ENCODE measurements around the gene MDN1.

The MDN1 gene

DNA sequence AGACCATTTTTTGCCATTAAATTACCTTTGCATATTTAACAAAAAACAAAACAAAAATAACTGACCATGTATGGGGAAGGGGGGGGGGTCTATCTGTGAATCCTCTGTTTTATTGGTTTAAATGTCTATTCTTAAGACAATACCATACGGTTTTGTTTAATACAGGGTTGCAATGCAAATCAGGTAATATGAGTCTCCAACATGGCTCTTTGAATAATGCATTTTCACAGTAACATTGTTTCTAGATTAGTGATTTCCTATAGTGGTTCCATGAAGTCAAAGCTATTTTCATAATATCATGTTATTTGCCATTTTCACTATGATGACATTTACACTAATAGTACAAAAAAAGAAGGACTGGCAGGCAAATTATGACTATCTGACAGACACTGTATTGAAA lies 116.3 kb downstream of the MDN1 start:
- in situ Hi-C loops (cut with MboI; ENCODE audit: low sequenced_read_pairs) = no loop called here

DNA sequence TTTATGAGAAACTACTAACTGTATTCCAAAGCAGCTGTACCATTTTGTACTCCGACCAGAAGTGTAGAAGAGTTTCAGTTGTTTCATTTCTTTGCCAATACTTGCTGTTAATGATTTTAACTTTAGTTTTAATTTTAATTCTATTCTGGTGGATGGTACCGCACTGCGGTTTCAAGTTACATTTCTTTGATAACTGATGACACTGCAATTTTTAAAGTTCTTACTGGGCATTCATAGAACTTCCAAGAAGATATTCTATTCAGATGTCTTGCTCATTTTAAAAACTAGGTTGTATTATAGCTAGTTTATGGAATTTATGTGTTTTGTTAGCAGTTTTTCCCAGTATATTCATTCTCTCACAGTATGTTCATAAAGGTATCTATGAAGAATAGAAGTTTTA lies 117.2 kb downstream of the MDN1 start:
- in situ Hi-C loops (cut with MboI; ENCODE audit: low sequenced_read_pairs) = no loop called here

DNA sequence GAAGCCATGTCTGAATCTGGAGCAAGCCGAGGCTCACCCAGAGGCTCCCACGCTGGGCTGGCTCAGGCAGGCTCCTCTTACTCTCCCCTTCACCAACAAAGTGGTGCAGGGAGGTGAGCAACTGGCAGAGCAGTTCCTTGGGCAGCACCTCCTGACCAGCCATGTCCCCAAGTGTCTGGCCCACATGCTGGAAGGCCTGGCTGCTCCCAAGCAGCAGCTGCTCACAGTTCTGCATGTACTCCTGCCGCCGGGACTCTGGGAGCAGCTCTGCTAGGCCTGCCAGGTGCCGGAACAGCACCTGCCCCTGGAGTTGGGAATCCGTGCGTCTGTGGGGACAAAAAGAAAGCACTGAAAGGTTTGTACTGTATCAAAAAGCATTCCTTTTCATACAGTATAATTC lies 123.9 kb downstream of the MDN1 start:
- in situ Hi-C loops (cut with MboI; ENCODE audit: low sequenced_read_pairs) = no loop called here

DNA sequence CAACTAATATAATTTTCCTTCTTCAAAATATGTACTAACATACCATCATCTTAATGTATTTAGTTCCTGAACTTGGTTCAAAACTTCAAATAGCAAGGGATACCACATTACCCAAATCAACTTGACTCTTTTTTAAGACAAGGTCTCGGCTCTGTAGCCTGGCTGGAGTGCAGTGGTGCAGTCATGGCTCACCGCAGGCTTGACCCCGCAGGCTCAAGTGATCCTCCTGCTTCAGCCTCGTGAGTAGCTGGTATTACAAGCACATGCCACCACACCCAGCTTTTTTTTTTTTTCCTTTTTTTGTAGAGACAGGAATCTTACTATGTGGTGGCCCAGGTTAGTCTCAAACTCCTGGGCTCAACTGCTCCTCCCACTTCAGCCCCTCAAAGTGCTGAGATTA lies 125.2 kb downstream of the MDN1 start:
- in situ Hi-C loops (cut with MboI; ENCODE audit: low sequenced_read_pairs) = no loop called here

DNA sequence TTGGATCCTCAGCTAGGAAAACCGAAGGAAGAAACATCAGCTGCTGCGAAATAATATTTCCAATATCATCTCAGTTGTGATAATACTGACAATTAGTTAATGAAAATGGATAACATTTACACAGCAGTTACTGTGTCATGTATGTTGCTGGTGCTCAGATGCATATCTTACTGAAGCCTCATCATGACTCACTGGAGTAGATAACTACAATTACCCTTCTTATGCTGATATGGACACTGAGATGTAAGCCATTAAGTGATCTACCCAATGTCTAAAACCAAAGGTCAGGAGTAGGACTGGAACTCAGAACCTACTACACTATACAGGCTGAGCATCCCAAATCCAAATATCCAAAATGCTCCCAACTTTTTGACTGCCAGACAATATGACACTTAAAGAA lies 126.4 kb downstream of the MDN1 start:
- in situ Hi-C loops (cut with MboI; ENCODE audit: low sequenced_read_pairs) = no loop called here

DNA sequence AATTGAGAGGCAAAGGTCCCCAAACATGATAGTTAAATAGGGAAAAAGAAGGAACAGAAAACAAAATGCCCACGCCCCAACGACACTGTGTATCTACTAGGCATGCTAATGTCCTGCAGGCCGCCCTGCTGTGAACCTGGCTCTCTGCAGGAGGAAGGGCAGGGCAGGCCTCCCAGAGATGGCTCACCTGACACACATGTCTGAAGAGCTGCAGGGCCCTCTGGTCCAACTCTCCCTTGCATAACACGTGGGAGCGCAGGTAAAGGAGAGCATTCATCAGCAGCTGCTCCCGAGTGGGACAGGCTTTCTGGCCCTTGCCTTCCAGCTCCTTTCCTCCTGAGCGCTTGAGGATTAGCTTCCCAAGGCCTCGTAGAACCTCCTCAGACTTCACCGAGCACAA lies 127.3 kb downstream of the MDN1 start:
- in situ Hi-C loops (cut with MboI; ENCODE audit: low sequenced_read_pairs) = no loop called here

DNA sequence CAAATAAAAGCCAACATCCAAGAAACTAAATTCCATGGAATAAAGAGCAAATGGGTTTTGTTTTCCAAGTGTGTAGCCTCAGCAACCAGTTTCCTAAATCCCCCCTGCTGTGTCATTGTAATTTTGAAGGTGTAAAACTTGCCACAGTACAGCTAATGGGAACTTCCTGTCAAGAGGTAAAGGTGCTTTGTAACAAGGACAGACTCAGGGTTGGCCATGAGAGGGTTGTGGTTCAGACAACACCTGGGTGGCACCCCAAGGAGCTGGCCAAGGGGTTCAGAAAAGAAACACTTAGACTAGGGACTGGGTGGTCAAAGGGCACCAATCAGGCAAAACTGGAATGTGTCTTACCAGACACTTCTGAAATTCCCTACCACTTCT lies 128.7 kb downstream of the MDN1 start:
- in situ Hi-C loops (cut with MboI; ENCODE audit: low sequenced_read_pairs) = no loop called here

DNA sequence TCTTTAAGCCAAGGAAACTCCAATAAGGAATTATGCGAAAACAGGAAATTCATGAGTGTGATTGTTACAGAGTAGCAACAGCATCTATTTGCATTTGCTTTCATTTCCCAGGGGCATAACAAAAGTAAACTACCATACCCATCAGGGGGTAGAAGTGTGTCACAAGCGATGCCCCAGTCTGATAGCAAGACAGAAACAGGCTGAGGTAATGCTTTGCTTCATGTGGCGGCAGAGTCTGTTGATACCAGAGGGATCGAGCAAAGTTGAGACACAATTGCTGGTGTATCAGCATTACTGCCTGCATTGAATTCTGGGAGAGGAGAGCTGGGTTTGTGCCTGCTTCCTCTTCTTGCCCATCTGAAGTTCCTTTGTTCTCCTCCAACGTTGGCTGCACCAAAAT lies 129.9 kb downstream of the MDN1 start:
- in situ Hi-C loops (cut with MboI; ENCODE audit: low sequenced_read_pairs) = no loop called here

DNA sequence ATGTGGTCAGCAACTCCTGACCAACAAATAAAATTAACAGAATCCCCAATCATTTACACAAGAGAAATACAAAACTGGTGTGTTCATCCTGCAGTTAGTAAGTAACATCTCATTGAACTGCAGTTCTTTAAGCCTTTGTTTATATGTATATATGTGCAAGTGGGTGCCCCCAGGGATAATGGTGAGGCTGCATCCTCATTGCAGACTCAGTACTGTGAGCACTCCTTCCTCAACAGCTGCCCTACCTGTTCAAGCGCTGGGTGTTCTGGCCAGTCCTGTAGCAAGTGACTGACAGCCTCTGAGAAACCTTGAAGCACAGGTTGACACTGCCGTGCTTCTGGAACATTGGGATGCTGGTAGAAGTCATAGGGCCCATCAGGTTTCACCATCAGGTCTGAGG lies 131.3 kb downstream of the MDN1 start:
- in situ Hi-C loops (cut with MboI; ENCODE audit: low sequenced_read_pairs) = no loop called here

DNA sequence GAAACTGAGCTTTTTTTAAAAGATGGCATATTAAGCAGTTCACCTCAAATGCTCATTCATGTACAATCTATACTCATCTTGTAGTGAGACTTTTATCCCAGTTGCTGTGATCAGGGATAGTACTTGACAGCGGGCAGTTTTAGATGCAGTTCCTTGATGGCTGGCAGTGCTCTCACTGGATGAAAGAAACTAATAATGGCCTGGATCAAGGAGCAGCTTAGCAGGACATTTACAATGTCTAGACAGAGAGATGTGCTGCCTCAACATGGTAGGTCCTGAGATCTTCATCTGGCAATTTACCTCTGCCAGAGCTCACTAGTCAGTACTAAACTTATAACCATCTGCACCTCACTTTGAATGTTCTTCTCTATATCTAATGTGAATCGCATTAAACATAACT lies 134.3 kb downstream of the MDN1 start:
- in situ Hi-C loops (cut with MboI; ENCODE audit: low sequenced_read_pairs) = no loop called here

DNA sequence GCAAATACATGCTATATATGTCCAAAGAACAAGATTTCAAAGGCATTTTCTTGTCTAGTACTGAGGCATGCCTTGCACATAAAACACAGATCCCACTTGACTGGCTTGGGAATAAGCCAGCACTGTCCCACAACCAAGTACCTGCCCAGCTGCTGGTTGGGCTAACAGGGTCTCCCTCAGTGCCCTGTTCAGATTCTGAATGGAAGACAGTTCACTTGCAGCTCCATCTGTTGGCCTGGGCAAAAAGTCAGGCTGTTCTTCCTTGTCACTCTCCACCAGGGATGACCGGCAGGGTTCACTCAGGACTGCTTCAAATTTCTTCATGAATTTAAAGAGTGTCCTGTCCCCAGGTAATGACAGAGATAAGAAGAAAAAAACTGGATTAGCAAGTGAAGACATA lies 136.6 kb downstream of the MDN1 start:
- in situ Hi-C loops (cut with MboI; ENCODE audit: low sequenced_read_pairs) = no loop called here

DNA sequence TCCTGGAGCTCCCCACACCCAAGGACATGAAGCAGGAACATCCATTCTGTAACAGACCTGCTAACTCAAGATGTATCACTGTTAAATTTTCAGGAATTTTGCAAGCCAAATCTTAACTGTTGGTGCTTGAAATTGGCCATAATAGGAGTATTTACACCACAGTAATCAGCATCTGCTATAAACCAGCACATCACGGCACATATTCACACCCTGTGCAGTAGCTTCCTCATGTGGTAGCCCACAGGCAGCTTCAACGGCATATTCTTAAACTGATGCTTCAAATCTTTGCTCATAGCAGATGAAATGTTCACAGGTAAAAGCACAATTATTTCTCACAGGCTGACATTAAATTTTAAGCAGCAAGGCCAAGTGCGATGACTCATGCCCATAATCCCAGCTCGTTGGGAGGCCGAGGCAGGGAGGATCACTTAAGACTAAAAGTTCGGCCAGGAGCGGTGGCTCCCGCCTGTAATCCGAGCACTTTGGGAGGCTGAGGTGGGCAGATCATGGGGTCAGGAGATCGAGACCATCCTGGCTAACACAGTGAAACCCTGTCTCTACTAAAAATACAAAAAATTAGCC lies 137.5 kb downstream of the MDN1 start:
- in situ Hi-C loops (cut with MboI; ENCODE audit: low sequenced_read_pairs) = no loop called here

DNA sequence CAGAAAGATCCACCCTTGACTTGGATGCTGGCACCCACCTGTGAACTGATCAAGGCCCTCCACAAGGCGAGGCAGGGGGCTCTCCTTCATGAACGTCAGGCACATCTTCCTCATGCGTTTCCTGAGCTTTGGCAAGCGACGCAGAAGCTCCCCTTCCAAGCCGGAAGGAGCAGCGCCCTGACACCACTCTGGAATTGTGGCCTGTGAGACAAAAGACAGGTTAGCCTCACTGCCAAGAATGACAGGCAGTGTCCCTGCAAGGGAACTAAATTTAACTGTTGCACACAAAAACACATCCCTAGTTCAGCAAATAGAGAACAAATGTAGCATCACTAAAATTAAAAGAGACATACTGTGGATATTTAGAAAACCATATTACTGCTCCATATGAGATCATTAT lies 139.0 kb downstream of the MDN1 start:
- in situ Hi-C loops (cut with MboI; ENCODE audit: low sequenced_read_pairs) = no loop called here

DNA sequence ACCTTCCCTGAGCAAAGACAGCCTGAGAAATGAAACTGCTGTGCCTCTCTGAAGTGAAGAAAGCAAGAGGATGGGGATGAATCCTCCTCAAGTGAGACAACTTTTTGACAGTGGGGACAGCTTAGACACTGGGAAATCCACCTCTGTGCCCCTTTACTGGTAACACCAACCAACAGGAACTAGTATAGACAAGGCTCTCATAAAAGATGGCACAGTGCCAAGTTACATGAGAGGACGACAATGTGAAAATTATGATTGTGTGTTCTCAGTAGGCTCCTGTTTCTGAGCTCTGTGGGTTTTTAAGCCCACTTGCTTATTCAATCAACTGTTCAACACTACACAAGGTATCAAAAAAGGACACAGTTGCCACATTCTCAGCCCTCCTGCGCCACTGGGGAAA lies 139.4 kb downstream of the MDN1 start:
- in situ Hi-C loops (cut with MboI; ENCODE audit: low sequenced_read_pairs) = no loop called here

DNA sequence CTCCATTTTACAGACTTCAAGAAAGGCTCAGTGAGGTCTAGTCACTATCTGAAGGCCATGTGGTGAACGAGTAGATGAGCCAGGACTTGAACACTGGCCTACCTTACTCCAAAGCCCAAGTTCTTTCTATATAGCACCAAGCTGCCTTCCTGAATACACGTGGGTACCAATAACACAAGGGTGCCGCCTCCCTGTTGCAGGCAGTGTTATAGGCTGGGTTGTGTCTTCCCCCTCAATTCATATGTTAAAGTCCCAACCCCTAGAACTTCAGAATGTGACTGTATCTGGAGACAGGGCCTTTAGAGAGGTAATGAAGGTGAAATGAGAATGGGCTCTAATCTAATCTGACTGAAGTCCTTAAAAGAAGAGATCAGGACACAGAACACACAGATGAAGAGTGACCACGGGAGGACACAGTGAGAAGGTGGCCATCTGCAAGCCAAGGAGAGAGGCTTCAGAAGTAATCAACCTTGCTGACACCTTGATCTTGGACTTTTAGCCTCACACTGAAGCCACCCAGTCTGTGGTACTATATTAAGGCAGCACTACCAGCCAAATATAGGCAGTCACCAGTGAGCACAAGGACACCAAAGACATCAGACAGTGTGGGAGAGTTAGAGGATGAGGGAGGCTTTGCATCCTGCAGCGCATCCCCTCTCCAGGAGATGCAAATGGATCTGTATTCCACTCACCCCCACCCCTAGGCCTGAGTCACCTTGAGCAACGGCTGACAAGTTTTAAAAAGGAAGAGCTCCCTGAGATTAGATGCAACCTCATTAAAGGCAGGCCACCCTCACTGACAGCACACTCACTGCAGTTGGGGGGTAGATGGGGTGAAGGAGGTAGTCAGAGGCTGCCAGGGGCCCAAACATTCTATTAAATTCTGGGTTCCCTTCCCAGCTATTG lies 140.1 kb downstream of the MDN1 start:
- in situ Hi-C loops (cut with MboI; ENCODE audit: low sequenced_read_pairs) = no loop called here

DNA sequence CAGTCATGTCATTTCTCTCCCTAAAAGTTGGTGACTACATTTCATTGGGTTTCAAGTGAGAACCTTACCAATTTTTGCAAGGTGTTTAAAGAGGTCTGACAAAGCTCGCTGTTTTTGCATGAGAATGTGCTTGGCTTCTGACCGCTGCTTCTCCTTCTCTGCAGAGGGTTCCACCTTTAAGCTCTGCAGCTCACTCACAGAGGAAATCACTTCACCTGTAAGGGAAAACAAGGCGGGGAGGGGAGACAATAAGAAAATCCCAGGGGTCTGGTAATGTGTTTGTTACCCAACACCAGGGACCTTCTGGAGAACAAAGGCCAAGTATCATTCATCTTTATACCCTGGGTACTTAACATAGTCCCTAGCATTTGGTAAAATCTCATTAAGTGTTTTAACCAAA lies 141.1 kb downstream of the MDN1 start:
- in situ Hi-C loops (cut with MboI; ENCODE audit: low sequenced_read_pairs) = no loop called here

DNA sequence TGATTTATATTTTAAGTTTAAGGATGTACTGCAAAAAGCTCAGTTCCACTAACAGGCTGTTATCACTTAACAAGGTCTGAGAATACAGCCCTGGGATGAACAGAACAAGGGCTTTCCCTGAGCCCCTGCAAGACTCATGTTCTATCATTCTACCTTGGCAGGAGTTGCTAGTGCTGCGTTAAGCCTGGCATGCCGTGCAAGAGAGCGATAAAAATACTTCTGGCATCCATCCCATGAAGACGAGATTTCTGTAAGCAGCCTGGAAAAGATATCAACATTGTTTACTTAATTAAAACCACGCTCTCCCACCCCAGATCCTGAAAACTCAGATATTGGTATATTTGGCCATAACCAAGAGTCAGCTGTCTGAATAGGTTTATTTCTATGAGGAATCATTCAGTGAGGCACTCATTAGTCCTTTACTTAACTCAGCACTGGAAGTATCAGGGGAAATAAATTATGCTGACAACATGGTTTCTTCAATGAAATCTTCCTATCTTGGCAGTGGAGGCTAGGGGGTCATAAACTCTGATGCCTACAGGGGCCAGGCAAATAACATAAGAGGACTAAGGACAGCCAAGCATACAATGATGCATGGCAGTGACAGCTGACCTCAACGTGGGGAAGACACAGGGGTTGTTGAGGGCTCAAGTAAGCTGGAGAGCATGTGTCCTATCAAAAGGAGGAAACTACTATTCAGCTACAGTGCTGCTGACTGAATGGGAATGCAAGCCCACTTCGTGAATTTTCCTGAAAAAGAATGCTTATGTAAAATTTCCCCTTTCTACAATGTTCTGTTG lies 143.4 kb downstream of the MDN1 start:
- in situ Hi-C loops (cut with MboI; ENCODE audit: low sequenced_read_pairs) = no loop called here

DNA sequence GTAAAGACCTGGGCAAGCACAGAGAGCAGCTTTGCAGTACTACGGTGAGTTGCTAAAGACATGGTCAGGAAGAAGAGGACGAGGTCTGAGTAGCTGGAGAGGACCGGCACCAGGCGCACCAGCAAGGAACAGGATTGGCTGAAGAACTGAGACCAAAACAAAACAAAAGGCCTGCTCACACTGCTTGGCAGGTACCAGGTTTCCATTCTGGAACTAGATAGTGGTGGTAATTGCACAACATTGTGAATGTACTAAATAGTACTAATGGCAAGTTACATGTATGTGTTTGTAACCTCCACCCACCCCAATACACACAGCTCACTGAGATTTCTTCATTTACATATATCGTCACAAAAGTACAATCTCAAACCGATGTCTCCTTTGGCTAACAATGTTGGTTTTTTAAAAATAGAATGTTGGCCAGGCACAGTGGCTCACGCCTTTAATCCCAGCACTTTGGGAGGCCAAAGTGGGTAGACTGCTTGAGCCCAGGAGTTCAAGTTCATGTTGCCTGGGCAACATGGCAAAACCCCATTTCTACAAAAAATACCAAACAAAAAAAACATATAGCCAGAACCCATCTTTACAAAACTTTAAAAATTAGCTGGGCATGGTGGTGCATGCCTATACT lies 148.5 kb downstream of the MDN1 start:
- in situ Hi-C loops (cut with MboI; ENCODE audit: low sequenced_read_pairs) = no loop called here

DNA sequence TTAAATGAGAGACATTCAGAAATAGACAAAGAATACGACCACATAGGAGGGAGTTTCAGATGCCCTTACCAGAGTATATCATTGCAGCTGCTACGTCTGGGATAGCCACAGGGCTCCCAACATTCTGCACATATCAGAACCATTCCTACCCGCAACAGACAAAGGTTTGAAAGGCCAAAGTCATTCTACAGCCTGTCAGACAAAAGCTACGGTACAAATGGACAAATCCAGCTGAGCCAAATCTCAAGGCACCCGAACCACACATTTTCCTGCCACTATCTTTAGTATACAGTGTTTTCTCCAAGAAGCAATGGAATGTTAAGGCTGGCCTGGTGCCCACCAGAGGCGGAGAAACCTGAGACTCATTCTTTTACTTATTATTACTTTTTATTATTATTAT lies 150.6 kb downstream of the MDN1 start:
- in situ Hi-C loops (cut with MboI; ENCODE audit: low sequenced_read_pairs) = no loop called here

DNA sequence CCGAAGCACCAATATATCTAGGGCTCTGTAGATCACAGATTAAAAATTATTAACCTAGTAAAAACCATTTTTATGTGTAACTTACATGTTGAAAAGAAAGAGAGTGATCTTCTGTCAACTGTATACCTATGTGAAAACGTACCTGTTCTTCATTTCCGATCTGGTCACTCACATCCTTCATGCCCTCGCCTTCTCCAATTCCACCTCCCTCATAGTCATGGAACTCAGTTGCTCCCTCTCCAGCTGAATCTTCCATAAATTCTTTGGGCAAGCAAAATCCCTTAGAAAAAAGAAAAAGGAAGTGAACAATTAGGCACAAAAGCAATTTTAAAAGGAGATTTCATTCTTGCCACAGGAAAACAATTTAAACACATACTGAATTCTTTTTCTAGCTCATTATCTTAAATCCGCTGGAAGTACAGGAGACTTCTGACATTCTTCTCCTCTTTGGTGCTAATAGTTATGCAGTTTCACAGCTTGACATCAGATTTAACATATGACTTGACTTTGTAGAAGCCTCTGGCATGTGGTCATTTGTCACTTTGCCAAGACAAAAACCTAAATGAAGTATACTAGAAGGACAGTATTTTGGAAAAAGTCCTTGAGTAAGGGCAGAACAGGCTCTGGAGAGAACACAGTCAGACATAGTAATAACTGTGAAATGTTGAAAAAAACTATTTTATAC lies 151.6 kb downstream of the MDN1 start:
- in situ Hi-C loops (cut with MboI; ENCODE audit: low sequenced_read_pairs) = no loop called here

DNA sequence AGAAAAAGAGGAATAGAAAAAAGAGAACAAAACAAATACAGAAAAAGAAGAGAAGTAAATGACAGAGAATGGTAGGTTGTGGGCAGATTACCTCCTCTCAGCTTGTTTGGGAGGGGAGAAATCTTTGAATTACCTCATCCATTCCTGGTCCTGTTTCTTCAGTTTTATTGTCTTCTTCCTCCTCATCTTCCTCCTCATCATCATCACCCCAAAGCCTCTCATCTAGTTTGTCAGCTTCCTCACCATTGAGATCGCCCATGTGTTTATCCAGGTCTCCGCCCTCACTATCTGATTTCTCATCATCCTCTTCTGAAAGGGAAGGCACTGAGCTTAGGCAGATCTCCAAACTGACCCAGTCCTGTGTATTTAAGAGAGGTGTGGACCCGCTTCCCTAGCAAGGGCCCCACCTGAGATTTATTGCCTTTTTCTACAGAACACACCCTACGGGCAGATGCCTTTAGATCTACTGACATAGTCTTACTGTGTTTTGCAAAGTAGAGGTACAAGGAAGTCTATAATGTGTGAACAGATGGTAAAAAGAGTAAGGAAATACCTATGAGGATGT lies 156.9 kb downstream of the MDN1 start:
- in situ Hi-C loops (cut with MboI; ENCODE audit: low sequenced_read_pairs) = no loop called here
